A549 (cell line): Measurements from ENCODE around the gene TECPR2. TPM values are rescaled to one million over a fixed set of nuclear protein-coding genes. Genes with fewer than 3 reads are reported as not detected.

Experiments used
- ATAC-seq, 2 experiments: fragments of 200-7000 bp in 1 of 2; fragments of >200 bp in 1 of 2; cut with Nextera tagmentation in 1 of 2; cut with Tn5 transposase in 1 of 2; 3 replicates each; pipeline versions ENCODE4 v1.8.0 to v1.9.1; 2018 to 2020; ENCODE audit warnings: mild to moderate bottlenecking in 1 of 2, moderate library complexity in 1 of 2
- CTCF ChIA-PET: fragments of 300-600 bp; sonication (Branson Sonifier 250); formaldehyde crosslinking; extraction: SDS; loops from one replicate; lab custom pipeline; 2021; ENCODE audit warnings: antibody characterized with exemption, inconsistent platforms; lab: Yijun Ruan, JAX
- POLR2A ChIA-PET: fragments of 350-600 bp; formaldehyde crosslinking; extraction: SDS; loops from one replicate; lab custom pipeline; 2021; ENCODE audit warnings: antibody characterized with exemption, inconsistent platforms; lab: Yijun Ruan, JAX
- DNase-seq, 2 experiments: peaks; one replicate each; pipeline versions ENCODE4 v3.0.0 to v3.0.0-alpha.2; 2011 to 2016; ENCODE audit warnings: low read depth in 1 of 2, low spot score in 1 of 2
- FAIRE-seq: peaks from 2 replicates; lab custom pipeline; 2011; peaks lifted over from hg19 to GRCh38; lab: Jason Lieb, UNC
- H3K27ac ChIP-seq, 2 experiments: fragments of >200 bp; sonication (Bioruptor Twin); formaldehyde crosslinking; 3 replicates each; pipeline ENCODE4 v1.5.1; 2016 to 2017
- H3K4me1 ChIP-seq: fragments of >200 bp; sonication (Bioruptor Twin); formaldehyde crosslinking; 3 replicates; pipeline ENCODE4 v1.6.1; 2016
- H3K4me2 ChIP-seq: fragments of >200 bp; sonication (Bioruptor Twin); formaldehyde crosslinking; 3 replicates; pipeline ENCODE4 v1.6.1; 2016
- H3K4me3 ChIP-seq: fragments of >200 bp; sonication (Bioruptor Twin); formaldehyde crosslinking; 3 replicates; pipeline ENCODE4 v1.5.1; 2016
- H3K9me3 ChIP-seq: fragments of >200 bp; sonication (Bioruptor Twin); formaldehyde crosslinking; 3 replicates; pipeline ENCODE4 v1.6.1; 2016
- ATOH8 ChIP-seq: fragments of 250-450 bp; sonication (Bioruptor Pico); IDR thresholded peaks from 2 replicates; pipeline ENCODE4 v1.5.0; 2020; ENCODE audit warnings: low read depth, mild to moderate bottlenecking, moderate library complexity
- CBX2 ChIP-seq: fragments of 200-600 bp; sonication (generic); IDR thresholded peaks from 2 replicates; pipeline ENCODE4 v1.6.1; 2016; ENCODE audit warnings: low read depth, mild to moderate bottlenecking, borderline replicate concordance
- CBX8 ChIP-seq: fragments of 200-600 bp; sonication (generic); IDR thresholded peaks from 2 replicates; pipeline ENCODE4 v1.6.1; 2016
- CEBPB ChIP-seq, 2 experiments: fragments of >200 bp in 1 of 2; sonication (Bioruptor Twin) in 1 of 2; formaldehyde crosslinking in 1 of 2; IDR thresholded peaks; 2 replicates each; pipeline ENCODE4 v1.6.1; 2012 to 2016
- CHD2 ChIP-seq: fragments of 150-350 bp; IDR thresholded peaks from 2 replicates; pipeline ENCODE4 v1.6.1; 2014; ENCODE audit warnings: low read length; ENCODE audit not compliant: partially characterized antibody
- CHD4 ChIP-seq: fragments of 200-600 bp; sonication (generic); IDR thresholded peaks from 2 replicates; pipeline ENCODE4 v1.6.1; 2016; ENCODE audit warnings: antibody characterized with exemption, mild to moderate bottlenecking, borderline replicate concordance
- EHF ChIP-seq: fragments of 250-450 bp; sonication (Bioruptor Pico); IDR thresholded peaks from 2 replicates; pipeline ENCODE4 v1.5.0; 2020; ENCODE audit warnings: mild to moderate bottlenecking
- EHMT2 ChIP-seq: fragments of 200-600 bp; sonication (generic); IDR thresholded peaks from 2 replicates; pipeline ENCODE4 v1.6.1; 2016; ENCODE audit warnings: antibody characterized with exemption, low read depth, mild to moderate bottlenecking, moderate library complexity
- FOSB ChIP-seq: fragments of 250-450 bp; sonication (Bioruptor Pico); IDR thresholded peaks from 2 replicates; pipeline ENCODE4 v1.5.0; 2020; ENCODE audit warnings: mild to moderate bottlenecking, moderate library complexity
- FOSL2 ChIP-seq, 2 experiments: fragments of 450-650 bp in 1 of 2; fragments of >200 bp in 1 of 2; sonication (Bioruptor Twin) in 1 of 2; formaldehyde crosslinking; IDR thresholded peaks; 2 replicates each; pipeline versions ENCODE4 v1.5.0 to v1.6.1; 2016 to 2020; ENCODE audit warnings: mild to moderate bottlenecking in 1 of 2, moderate library complexity in 1 of 2
- HOXB13 ChIP-seq: fragments of 250-450 bp; sonication (Bioruptor Pico); IDR thresholded peaks from 2 replicates; pipeline ENCODE4 v1.5.0; 2020; ENCODE audit warnings: low read depth, mild to moderate bottlenecking, moderate library complexity
- HOXB5 ChIP-seq: fragments of 250-450 bp; sonication (Bioruptor Pico); IDR thresholded peaks from 2 replicates; pipeline ENCODE4 v1.5.0; 2020; ENCODE audit warnings: mild to moderate bottlenecking, moderate library complexity
- NFE2L2 ChIP-seq: fragments of 150-350 bp; conservative IDR thresholded peaks from 2 replicates; pipeline ENCODE4 v1.6.1; 2014; ENCODE audit warnings: low read length
- PBX3 ChIP-seq: IDR thresholded peaks from 2 replicates; pipeline ENCODE4 v1.6.1; 2012
- PHF8 ChIP-seq: fragments of 200-600 bp; sonication (generic); IDR thresholded peaks from 2 replicates; pipeline ENCODE4 v1.6.1; 2016; ENCODE audit warnings: low read depth, mild to moderate bottlenecking, antibody characterized with exemption, moderate library complexity, borderline replicate concordance
- RAD21 ChIP-seq, 2 experiments: fragments of >200 bp in 1 of 2; sonication (Bioruptor Twin) in 1 of 2; formaldehyde crosslinking in 1 of 2; IDR thresholded peaks in 1 of 2; conservative IDR thresholded peaks in 1 of 2; 2 replicates in 1 of 2; 3 replicates in 1 of 2; pipeline ENCODE4 v1.6.1; 2012 to 2018; ENCODE audit warnings: inconsistent platforms in 1 of 2
- RCOR1 ChIP-seq: fragments of 150-350 bp; IDR thresholded peaks from 2 replicates; pipeline ENCODE4 v1.6.1; 2014; ENCODE audit warnings: antibody characterized with exemption, low read length, low read depth
- REST ChIP-seq: fragments of 200-600 bp; sonication (generic); IDR thresholded peaks from 2 replicates; pipeline ENCODE4 v1.6.1; 2016; ENCODE audit warnings: antibody characterized with exemption, mild to moderate bottlenecking, moderate library complexity
- RFX5 ChIP-seq: fragments of 450-650 bp; IDR thresholded peaks from 2 replicates; pipeline ENCODE4 v1.7.1; 2014; ENCODE audit warnings: antibody characterized with exemption, mild to moderate bottlenecking, moderate library complexity
- RNF2 ChIP-seq: fragments of 200-600 bp; sonication (generic); IDR thresholded peaks from 2 replicates; pipeline ENCODE4 v1.6.1; 2016; ENCODE audit warnings: low read depth, mild to moderate bottlenecking, antibody characterized with exemption, moderate library complexity, borderline replicate concordance
- ZC3H11A ChIP-seq: fragments of 450-650 bp; IDR thresholded peaks from 2 replicates; pipeline ENCODE4 v1.6.1; 2014; ENCODE audit warnings: antibody characterized with exemption, mild to moderate bottlenecking
- WGBS: methylation state at CpG from one replicate; pipeline ENCODE4 v1.1.6; 2017; ENCODE audit errors: missing lambda C conversion rate; 5-methylcytosine and 5-hydroxymethylcytosine counted together
- polyA plus RNA-seq, 4 experiments: library from polyadenylated mRNA; depleted of rRNA in 3 of 4; stranded (reverse); fragments of >200 nt; fragmentation: RNase III in 1 of 4; extraction: RNeasy Plus Mini Kit Qiagen cat#74134 plus additional on column Dnase treatment in 1 of 4; gene quantifications; 2 replicates in 3 of 4; 3 replicates in 1 of 4; pipeline ENCODE4 v1.2.3, GENCODE V29; 2011 to 2017
- TF ChIP-seq, protein P1 (sequence below): fragments of 250-450 bp; sonication (Bioruptor Pico); IDR thresholded peaks from 2 replicates; pipeline ENCODE4 v1.5.0; 2021; ENCODE audit warnings: mild to moderate bottlenecking, moderate library complexity, borderline replicate concordance
- TF ChIP-seq, protein P2 (sequence below): fragments of 450-650 bp; IDR thresholded peaks from 2 replicates; pipeline ENCODE4 v1.6.1; 2014; ENCODE audit warnings: antibody characterized with exemption
- TF ChIP-seq, protein P3 (sequence below): fragments of >200 bp; sonication (Bioruptor Twin); formaldehyde crosslinking; IDR thresholded peaks from 3 replicates; pipeline ENCODE4 v1.5.1; 2016

The TECPR2 gene
- polyA plus RNA-seq, 2 of the 4 experiments (the other 2 are of a cell fraction) = 5.9 to 7.6 TPM

DNA sequence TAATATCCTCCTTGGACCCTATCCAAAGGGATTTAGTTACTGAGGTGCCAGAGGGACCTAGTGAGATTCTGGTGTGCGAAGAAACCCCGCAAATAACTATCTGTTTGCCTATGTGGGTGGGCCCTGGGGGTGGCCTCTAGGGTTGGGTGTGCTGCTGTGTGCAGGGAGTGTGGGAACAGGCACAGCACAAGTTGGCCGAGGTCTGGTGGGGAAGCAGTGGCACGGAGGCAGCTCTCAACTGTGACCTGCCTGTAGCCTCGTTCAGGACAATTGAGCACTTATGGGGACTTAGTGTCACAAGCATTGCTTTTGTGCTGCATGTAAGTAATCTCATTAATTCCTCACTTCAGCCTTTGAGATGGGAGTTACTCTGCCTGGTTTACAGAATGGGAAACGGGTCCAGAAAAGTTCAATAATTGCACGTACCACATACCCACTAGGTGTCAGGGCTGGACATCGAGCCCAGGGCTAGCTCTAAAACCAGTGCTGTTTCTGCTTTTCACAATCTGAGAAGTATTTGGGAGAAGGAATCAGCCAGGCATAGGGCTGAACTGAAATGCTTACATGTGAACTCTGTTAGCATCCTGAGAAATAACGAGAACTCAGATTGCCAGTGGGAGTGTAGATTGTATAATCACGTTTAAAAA lies 58.8 kb downstream of the TECPR2 start:
- no peak overlapping the region for H3K4me2 ChIP-seq
- TF ChIP-seq CBX8 (no peak), PBX3 (no peak), FOSB (CRISPR knock-in tag) (no peak), HOXB5 (no peak), RCOR1 (no peak), RFX5 (no peak), NFE2L2 (no peak), FOSL2 (IDR thresholded peaks at IDR 0.05) (no peak), FOSL2 (CRISPR knock-in tag; IDR thresholded peaks at IDR 0.05) (no peak), CHD2 (no peak), CHD4 (no peak), CEBPB (IDR thresholded peaks at IDR 0.05) (no peak), PHF8 (no peak)
- TF ChIP-seq, protein P1, sequence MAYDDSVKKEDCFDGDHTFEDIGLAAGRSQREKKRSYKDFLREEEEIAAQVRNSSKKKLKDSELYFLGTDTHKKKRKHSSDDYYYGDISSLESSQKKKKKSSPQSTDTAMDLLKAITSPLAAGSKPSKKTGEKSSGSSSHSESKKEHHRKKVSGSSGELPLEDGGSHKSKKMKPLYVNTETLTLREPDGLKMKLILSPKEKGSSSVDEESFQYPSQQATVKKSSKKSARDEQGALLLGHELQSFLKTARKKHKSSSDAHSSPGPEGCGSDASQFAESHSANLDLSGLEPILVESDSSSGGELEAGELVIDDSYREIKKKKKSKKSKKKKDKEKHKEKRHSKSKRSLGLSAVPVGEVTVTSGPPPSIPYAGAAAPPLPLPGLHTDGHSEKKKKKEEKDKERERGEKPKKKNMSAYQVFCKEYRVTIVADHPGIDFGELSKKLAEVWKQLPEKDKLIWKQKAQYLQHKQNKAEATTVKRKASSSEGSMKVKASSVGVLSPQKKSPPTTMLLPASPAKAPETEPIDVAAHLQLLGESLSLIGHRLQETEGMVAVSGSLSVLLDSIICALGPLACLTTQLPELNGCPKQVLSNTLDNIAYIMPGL = no peak
- TF ChIP-seq, protein P2, sequence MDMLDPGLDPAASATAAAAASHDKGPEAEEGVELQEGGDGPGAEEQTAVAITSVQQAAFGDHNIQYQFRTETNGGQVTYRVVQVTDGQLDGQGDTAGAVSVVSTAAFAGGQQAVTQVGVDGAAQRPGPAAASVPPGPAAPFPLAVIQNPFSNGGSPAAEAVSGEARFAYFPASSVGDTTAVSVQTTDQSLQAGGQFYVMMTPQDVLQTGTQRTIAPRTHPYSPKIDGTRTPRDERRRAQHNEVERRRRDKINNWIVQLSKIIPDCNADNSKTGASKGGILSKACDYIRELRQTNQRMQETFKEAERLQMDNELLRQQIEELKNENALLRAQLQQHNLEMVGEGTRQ = no peak
- H3K9me3 ChIP-seq = no peaks in the 10 kb centered on the region
- H3K27ac ChIP-seq = no peak overlapping the region
- CTCF ChIA-PET = interaction anchor here (0.7 to 3.2 kb wide), 6 partner anchors 10 to 243 kb away, joined by 3 to 28 read pairs (median 4); no protein-coding TSS in a partner anchor
- POLR2A ChIA-PET = no interaction called here
- FAIRE-seq (no peak), ATAC-seq (no peak), DNase-seq (no peak)
- H3K4me1 ChIP-seq = no peaks in the 10 kb centered on the region
- H3K4me3 ChIP-seq = no peak overlapping the region
- WGBS = 79% methylated on average over 10 of the region's 10 CpGs

DNA sequence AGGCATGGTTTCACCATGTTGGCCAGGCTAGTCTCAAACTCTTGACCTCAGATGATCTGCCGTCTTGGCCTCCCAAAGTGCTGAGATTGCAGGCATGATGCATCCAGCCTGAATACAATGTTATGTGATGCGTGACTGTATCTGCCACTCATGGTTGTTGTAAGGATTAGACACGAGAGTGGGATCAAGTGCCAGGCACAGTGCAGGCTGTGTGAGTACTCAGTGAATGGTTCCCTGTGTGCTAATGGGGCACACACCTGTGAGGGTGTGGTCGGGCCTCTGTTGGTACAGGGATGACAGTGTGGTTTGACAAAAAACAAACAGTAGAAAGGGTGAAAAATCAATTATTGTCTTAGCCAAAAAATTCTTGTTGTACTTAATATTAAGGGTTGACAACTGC lies 61.8 kb downstream of the TECPR2 start:
- DNase-seq (no peak), FAIRE-seq (no peak), ATAC-seq (no peak)
- POLR2A ChIA-PET = no interaction called here
- TF ChIP-seq HOXB13 (CRISPR knock-in tag) (no peak), RNF2 (no peak), RAD21 (conservative IDR thresholded peaks at IDR 0.05 in 1 of 2, IDR thresholded peaks at IDR 0.05 in 1 of 2) (no peak), ZC3H11A (no peak), ATOH8 (CRISPR knock-in tag) (no peak), FOSB (CRISPR knock-in tag) (no peak), EHF (CRISPR knock-in tag) (no peak), RCOR1 (no peak), CBX2 (no peak), REST (no peak), EHMT2 (no peak)
- TF ChIP-seq, protein P3, sequence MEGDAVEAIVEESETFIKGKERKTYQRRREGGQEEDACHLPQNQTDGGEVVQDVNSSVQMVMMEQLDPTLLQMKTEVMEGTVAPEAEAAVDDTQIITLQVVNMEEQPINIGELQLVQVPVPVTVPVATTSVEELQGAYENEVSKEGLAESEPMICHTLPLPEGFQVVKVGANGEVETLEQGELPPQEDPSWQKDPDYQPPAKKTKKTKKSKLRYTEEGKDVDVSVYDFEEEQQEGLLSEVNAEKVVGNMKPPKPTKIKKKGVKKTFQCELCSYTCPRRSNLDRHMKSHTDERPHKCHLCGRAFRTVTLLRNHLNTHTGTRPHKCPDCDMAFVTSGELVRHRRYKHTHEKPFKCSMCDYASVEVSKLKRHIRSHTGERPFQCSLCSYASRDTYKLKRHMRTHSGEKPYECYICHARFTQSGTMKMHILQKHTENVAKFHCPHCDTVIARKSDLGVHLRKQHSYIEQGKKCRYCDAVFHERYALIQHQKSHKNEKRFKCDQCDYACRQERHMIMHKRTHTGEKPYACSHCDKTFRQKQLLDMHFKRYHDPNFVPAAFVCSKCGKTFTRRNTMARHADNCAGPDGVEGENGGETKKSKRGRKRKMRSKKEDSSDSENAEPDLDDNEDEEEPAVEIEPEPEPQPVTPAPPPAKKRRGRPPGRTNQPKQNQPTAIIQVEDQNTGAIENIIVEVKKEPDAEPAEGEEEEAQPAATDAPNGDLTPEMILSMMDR = no peak
- H3K9me3 ChIP-seq = no peaks in the 10 kb centered on the region
- no peak overlapping the region for H3K27ac ChIP-seq
- no peaks in the 10 kb centered on the region for H3K4me1 ChIP-seq
- H3K4me2 ChIP-seq = no peak overlapping the region
- CTCF ChIA-PET = no interaction called here
- no peak overlapping the region for H3K4me3 ChIP-seq
- WGBS = 80% methylated on average over 4 of the region's 4 CpGs
